HepG2 (cell line): Measurements from ENCODE around the gene MND1. TPM values are rescaled to one million over a fixed set of nuclear protein-coding genes. Genes with fewer than 3 reads are reported as not detected.
A peak's percentile ranks its signal among the peaks of the same experiment; 100 is the strongest.

Experiments
- CEBPB ChIP-seq: IDR thresholded peaks from 2 replicates; pipeline ENCODE4 v1.6.1; 2011; ENCODE audit warnings: low read depth, low read length, improper control_type of control experiment, borderline replicate concordance
- CHD2 ChIP-seq: IDR thresholded peaks from 2 replicates; pipeline ENCODE4 v1.6.1; 2011; ENCODE audit warnings: low read depth, low read length, improper control_type of control experiment
- DZIP1 ChIP-seq: sonication (generic); formaldehyde crosslinking; IDR thresholded peaks from 2 replicates; pipeline ENCODE4 v1.5.0; 2020; ENCODE audit warnings: mild to moderate bottlenecking, missing genetic modification reagents
- FOXO1 ChIP-seq: sonication (generic); formaldehyde crosslinking; IDR thresholded peaks from 2 replicates; pipeline ENCODE4 v1.4.0; 2020; ENCODE audit warnings: missing genetic modification reagents
- HNF4A ChIP-seq: sonication (generic); formaldehyde crosslinking; IDR thresholded peaks from 2 replicates; pipeline ENCODE4 v1.4.0; 2020; ENCODE audit warnings: missing genetic modification reagents
- HOXA7 ChIP-seq: sonication (generic); formaldehyde crosslinking; IDR thresholded peaks from 2 replicates; pipeline ENCODE4 v1.8.1; 2022; ENCODE audit warnings: mild to moderate bottlenecking, missing genetic modification reagents, moderate library complexity
- MAF1 ChIP-seq: sonication (generic); formaldehyde crosslinking; IDR thresholded peaks from 2 replicates; pipeline ENCODE4 v1.5.0; 2020; ENCODE audit warnings: missing genetic modification reagents, borderline replicate concordance
- PBX3 ChIP-seq: sonication (generic); formaldehyde crosslinking; IDR thresholded peaks from 2 replicates; pipeline ENCODE4 v1.8.1; 2023; ENCODE audit warnings: missing genetic modification reagents, inconsistent platforms, borderline replicate concordance
- PCBP1 ChIP-seq: fragments of 200-400 bp; formaldehyde crosslinking; IDR thresholded peaks from 2 replicates; pipeline ENCODE4 v1.6.1; 2017; ENCODE audit warnings: mild to moderate bottlenecking, low read depth, low read length, borderline replicate concordance
- PHF8 ChIP-seq: sonication (generic); formaldehyde crosslinking; IDR thresholded peaks from 2 replicates; pipeline ENCODE4 v1.5.0; 2020; ENCODE audit warnings: missing genetic modification reagents
- SMAD9 ChIP-seq: sonication (generic); formaldehyde crosslinking; IDR thresholded peaks from 2 replicates; pipeline ENCODE4 v1.5.1; 2020; ENCODE audit warnings: mild to moderate bottlenecking, missing genetic modification reagents
- SOX6 ChIP-seq, 2 experiments: fragments of 450-650 bp in 1 of 2; sonication (generic) in 1 of 2; formaldehyde crosslinking in 1 of 2; IDR thresholded peaks; 2 replicates each; pipeline versions ENCODE4 v1.4.0 to v1.6.1; 2017 to 2020; ENCODE audit warnings: antibody characterized with exemption in 1 of 2, mild to moderate bottlenecking in 1 of 2, missing genetic modification reagents in 1 of 2
- TEAD3 ChIP-seq: optimal IDR thresholded peaks from 2 replicates; pipeline ENCODE3; 2016; ENCODE audit warnings: borderline replicate concordance
- THYN1 ChIP-seq: sonication (generic); formaldehyde crosslinking; IDR thresholded peaks from 2 replicates; pipeline ENCODE4 v1.8.1; 2023; ENCODE audit warnings: low read depth, mild to moderate bottlenecking, moderate library complexity, missing genetic modification reagents, borderline replicate concordance
- YY1 ChIP-seq: IDR thresholded peaks from 2 replicates; pipeline ENCODE4 v1.6.1; 2011; ENCODE audit warnings: low read length, low read depth, moderate library complexity, mild to moderate bottlenecking; ENCODE audit not compliant: insufficient read depth, insufficient replicate concordance
- ZBTB33 ChIP-seq: sonication (generic); formaldehyde crosslinking; IDR thresholded peaks from 2 replicates; pipeline ENCODE4 v1.4.0; 2020; ENCODE audit warnings: missing genetic modification reagents
- ZNF292 ChIP-seq: sonication (generic); formaldehyde crosslinking; IDR thresholded peaks from 2 replicates; pipeline ENCODE4 v1.8.1; 2022; ENCODE audit warnings: mild to moderate bottlenecking, low read depth, missing genetic modification reagents, borderline replicate concordance
- ZNF468 ChIP-seq: sonication (generic); formaldehyde crosslinking; IDR thresholded peaks from 2 replicates; pipeline ENCODE4 v1.8.0; 2022; ENCODE audit warnings: mild to moderate bottlenecking, moderate library complexity, missing genetic modification reagents
- ZNF550 ChIP-seq: sonication (generic); formaldehyde crosslinking; IDR thresholded peaks from 2 replicates; pipeline ENCODE4 v1.4.0; 2020; ENCODE audit warnings: mild to moderate bottlenecking, missing genetic modification reagents, borderline replicate concordance
- ZNF841 ChIP-seq: sonication (generic); formaldehyde crosslinking; IDR thresholded peaks from 2 replicates; pipeline ENCODE4 v1.8.1; 2023; ENCODE audit warnings: missing genetic modification reagents, borderline replicate concordance
- ZSCAN20 ChIP-seq: sonication (generic); formaldehyde crosslinking; IDR thresholded peaks from 2 replicates; pipeline ENCODE4 v1.4.0; 2020; ENCODE audit warnings: missing genetic modification reagents, mild to moderate bottlenecking, borderline replicate concordance
- polyA plus RNA-seq, 8 experiments: library from polyadenylated mRNA; depleted of rRNA in 3 of 8; stranded (reverse) in 7 of 8; unstranded in 1 of 8; fragments of >200 nt; fragmentation: Illumina TruSeq in 4 of 8; extraction: Trizol in 4 of 8; gene quantifications; 2 replicates each; pipeline versions ENCODE4 v1.2.1 to v1.2.3, GENCODE V29; 2011 to 2016; ENCODE audit warnings: low read depth in 4 of 8, missing spikeins in 1 of 8, mixed read lengths in 1 of 8; ENCODE audit not compliant: insufficient read depth in 1 of 8
- total RNA-seq, 5 experiments: library from RNA; depleted of rRNA; stranded (reverse); fragments of >200 nt; fragmentation: Illumina TruSeq; extraction: Trizol; gene quantifications; 2 replicates each; pipeline ENCODE4 v1.2.3, GENCODE V29; 2016; ENCODE audit warnings: low read depth in 1 of 5
- TF ChIP-seq, protein P1 (sequence below): sonication (generic); formaldehyde crosslinking; IDR thresholded peaks from 2 replicates; pipeline ENCODE4 v1.4.0; 2020; ENCODE audit warnings: low read depth, mild to moderate bottlenecking, missing genetic modification reagents

Gene MND1
- total and polyA plus RNA-seq, 2 of the 13 experiments (the other 11 are each of a cell fraction or from before 2014, with no cell fraction given) = 4.8 to 30.7 TPM

GRCh38 chr4:153452658-153453378 is 108.3 kb downstream of the MND1 start (continued):
- TF ChIP-seq DZIP1 (CRISPR knock-in tag) (no peak), PCBP1 (0 out of 2 replicates have a peak, but pooled peaks have one; percentile 65), HNF4A (CRISPR knock-in tag) (peak; percentile 31; the same call in 1 of the 2 replicates), ZNF841 (no peak), ZNF292 (CRISPR knock-in tag) (peak; percentile 40; the same call in 1 of the 2 replicates), YY1 (no peak), ZSCAN20 (CRISPR knock-in tag) (no peak), MAF1 (no peak), PHF8 (CRISPR knock-in tag) (no peak), ZBTB33 (CRISPR knock-in tag) (no peak), SOX6 (IDR thresholded peaks at IDR 0.05) (no peak), SOX6 (CRISPR knock-in tag; IDR thresholded peaks at IDR 0.05) (peak; percentile 59), TEAD3 (CRISPR knock-in tag) (no peak), CHD2 (no peak), HOXA7 (CRISPR knock-in tag) (no peak), THYN1 (no peak), ZNF468 (CRISPR knock-in tag) (no peak), SMAD9 (no peak), ZNF550 (no peak), FOXO1 (no peak), CEBPB (0 out of 2 replicates have a peak, but pooled peaks have one; percentile 2), PBX3 (no peak)
- TF ChIP-seq, protein P1, sequence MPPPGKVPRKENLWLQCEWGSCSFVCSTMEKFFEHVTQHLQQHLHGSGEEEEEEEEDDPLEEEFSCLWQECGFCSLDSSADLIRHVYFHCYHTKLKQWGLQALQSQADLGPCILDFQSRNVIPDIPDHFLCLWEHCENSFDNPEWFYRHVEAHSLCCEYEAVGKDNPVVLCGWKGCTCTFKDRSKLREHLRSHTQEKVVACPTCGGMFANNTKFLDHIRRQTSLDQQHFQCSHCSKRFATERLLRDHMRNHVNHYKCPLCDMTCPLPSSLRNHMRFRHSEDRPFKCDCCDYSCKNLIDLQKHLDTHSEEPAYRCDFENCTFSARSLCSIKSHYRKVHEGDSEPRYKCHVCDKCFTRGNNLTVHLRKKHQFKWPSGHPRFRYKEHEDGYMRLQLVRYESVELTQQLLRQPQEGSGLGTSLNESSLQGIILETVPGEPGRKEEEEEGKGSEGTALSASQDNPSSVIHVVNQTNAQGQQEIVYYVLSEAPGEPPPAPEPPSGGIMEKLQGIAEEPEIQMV = no peak
